ENCODE measurements around the gene UBR3. TPM values are rescaled to one million over a fixed set of nuclear protein-coding genes. Genes with fewer than 3 reads are reported as not detected.

The UBR3 gene
- total RNA-seq (2021) (13.0 to 16.4 TPM (median 14.3 TPM) in 3 replicates), Bru-seq, nascent RNA (percentile 66 among the genes with signal in this experiment)
- long read RNA-seq, experiment 1, full-length matches to known transcripts, result 7 of 41 reads
- long read RNA-seq, experiment 1, partial matches to known transcripts, result 22 of 41 reads
- long read RNA-seq, experiment 1, other reads (novel, unspliced or antisense), result 12 of 41 reads
- long read RNA-seq, experiment 2, partial matches to known transcripts, result 4 of 12 reads
- long read RNA-seq, experiment 2, other reads (novel, unspliced or antisense), result 7 of 12 reads
- long read RNA-seq, experiment 3, result 0 reads

- peak; percentile 89 for ATAC-seq
- TF ChIP-seq ZNF317 (CRISPR knock-in tag; IDR thresholded peaks at IDR 0.05; ENCODE audit: borderline replicate concordance, low read depth) (no peak), GABPB1 (CRISPR knock-in tag; IDR thresholded peaks at IDR 0.05) (no peak), JUN (CRISPR knock-in tag; IDR thresholded peaks at IDR 0.05) (no peak), E2F4 (CRISPR knock-in tag; IDR thresholded peaks at IDR 0.05; ENCODE audit: borderline replicate concordance, low read depth) (0 out of 2 replicates have a peak, but pooled peaks have one; percentile 68), AFF4 (CRISPR knock-in tag; IDR thresholded peaks at IDR 0.05; ENCODE audit: borderline replicate concordance) (no peak), ELF4 (CRISPR knock-in tag; IDR thresholded peaks at IDR 0.05; ENCODE audit: low read depth) (no peak), MLX (CRISPR knock-in tag; IDR thresholded peaks at IDR 0.05) (no peak), ARID4B (CRISPR knock-in tag; IDR thresholded peaks at IDR 0.05; ENCODE audit: borderline replicate concordance) (no peak), MAX (CRISPR knock-in tag; IDR thresholded peaks at IDR 0.05) (no peak), SP1 (CRISPR knock-in tag; conservative IDR thresholded peaks at IDR 0.05) (no peak; the same call in none of the 2 replicates), TEAD4 (CRISPR knock-in tag; IDR thresholded peaks at IDR 0.05) (no peak), NFYB (CRISPR knock-in tag; conservative IDR thresholded peaks at IDR 0.05; ENCODE audit: low read depth) (0 out of 2 replicates have a peak, but pooled peaks have one; percentile 20), ZMAT4 (CRISPR knock-in tag; IDR thresholded peaks at IDR 0.05) (no peak), SOX15 (CRISPR knock-in tag; IDR thresholded peaks at IDR 0.05) (no peak), CDX4 (CRISPR knock-in tag; IDR thresholded peaks at IDR 0.05; ENCODE audit: borderline replicate concordance) (no peak), ZNF219 (CRISPR knock-in tag; IDR thresholded peaks at IDR 0.05; ENCODE audit: borderline replicate concordance) (no peak), MYBL2 (CRISPR knock-in tag; IDR thresholded peaks at IDR 0.05) (0 out of 2 replicates have a peak, but pooled peaks have one; percentile 41), HMGXB4 (CRISPR knock-in tag; IDR thresholded peaks at IDR 0.05) (0 out of 2 replicates have a peak, but pooled peaks have one; percentile 74), HMGA2 (CRISPR knock-in tag; IDR thresholded peaks at IDR 0.05) (no peak), CREB1 (CRISPR knock-in tag; IDR thresholded peaks at IDR 0.05) (no peak), FOXP1 (CRISPR knock-in tag; IDR thresholded peaks at IDR 0.05; ENCODE audit: borderline replicate concordance) (peak; percentile 93; the same call in 1 of the 2 replicates)
Observed at GRCh38 chr2:169827272-169828140, at the start of gene UBR3. UBR3 (plus strand) TSS chr2:169827454; CDS start chr2:169827508, 54 bp downstream.

More at GRCh38 chr2:169827272-169828140, at the start of gene UBR3:
- DNase-seq (ENCODE audit: low spot score), result peak; percentile 94
- ChIA-PET CTCF (interaction anchor here (0.7 to 1.3 kb wide), 9 partner anchors 13 to 397 kb away, joined by 3 to 11 read pairs (median 3); partner anchors contain the start of gene SSB), POLR2A (interaction anchor here (0.6 to 1.2 kb wide), 3 partner anchors 15 to 1047 kb away, joined by 3 to 4 read pairs (median 3); no protein-coding TSS in a partner anchor)
- Mint-ChIP-seq H3K27ac (peak within 1 kb of the TSS; percentile 51), H3K27me3 (ENCODE audit: low read depth) (peaks cover 9% of the 10 kb centered on the region), H3K4me3 (peak within 1 kb of the TSS; percentile 93), H3K36me3 (peaks cover 8% of the 10 kb centered on the region), H3K9me3 (0 out of 2 replicates have a peak, but pooled peaks cover 6% of the 10 kb centered on the region), H3K4me1 (peaks cover 31% of the 10 kb centered on the region)

Data from WTC11 (cell line).